ENCODE results near the gene TMPRSS3.

The TMPRSS3 gene

DNA sequence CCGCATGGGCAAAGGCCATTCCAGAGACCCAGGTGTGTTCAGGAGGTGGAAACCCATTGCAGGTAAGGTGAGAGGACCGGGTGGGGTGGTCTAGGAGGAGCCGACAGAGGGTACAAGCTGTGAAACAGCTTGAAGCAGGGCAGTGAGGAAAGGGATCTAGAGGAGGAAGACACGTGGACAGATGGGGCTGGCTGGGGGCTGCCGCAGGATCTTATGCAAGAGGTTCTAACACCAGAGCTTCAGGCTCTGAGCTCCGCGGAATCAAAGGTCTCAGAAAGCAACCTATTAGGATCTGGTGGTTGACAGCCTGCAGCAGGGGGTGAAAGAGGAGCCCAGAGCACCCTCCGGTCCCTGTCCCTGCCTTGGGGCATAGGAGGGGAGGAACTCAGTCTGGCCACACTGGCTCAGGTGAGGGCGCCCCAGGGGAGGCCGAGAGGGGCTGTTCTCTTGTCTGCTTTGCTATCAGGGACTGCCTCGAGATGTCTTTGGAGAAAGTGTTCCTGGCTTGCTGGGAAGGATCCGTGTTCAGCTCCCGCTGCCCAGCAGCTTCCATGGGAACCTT lies 31.5 kb downstream of the TMPRSS3 start:
- TF ChIP-seq CEBPB (IDR thresholded peaks at IDR 0.05) = no peak
- TF ChIP-seq, protein P1, sequence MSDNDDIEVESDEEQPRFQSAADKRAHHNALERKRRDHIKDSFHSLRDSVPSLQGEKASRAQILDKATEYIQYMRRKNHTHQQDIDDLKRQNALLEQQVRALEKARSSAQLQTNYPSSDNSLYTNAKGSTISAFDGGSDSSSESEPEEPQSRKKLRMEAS (IDR thresholded peaks at IDR 0.05) = no peak
- TF ChIP-seq TCF12 (IDR thresholded peaks at IDR 0.05; ENCODE audit: low read depth) = no peak
- no peak for TF ChIP-seq YY1 (IDR thresholded peaks at IDR 0.05; ENCODE audit: low read depth)
- TF ChIP-seq EGR1 (IDR thresholded peaks at IDR 0.05) = no peak
- no peak for TF ChIP-seq TEAD4 (IDR thresholded peaks at IDR 0.05)
- TF ChIP-seq RAD21 (IDR thresholded peaks at IDR 0.05; ENCODE audit: low read depth) = no peak
- no peak for TF ChIP-seq CREB1 (IDR thresholded peaks at IDR 0.05; ENCODE audit: low read depth)
- TF ChIP-seq FOXM1 (IDR thresholded peaks at IDR 0.05; ENCODE audit: borderline replicate concordance, low read depth) = no peak
- TF ChIP-seq TAF1 (IDR thresholded peaks at IDR 0.05; ENCODE audit: low read depth) = no peak
- TF ChIP-seq, protein P2, sequence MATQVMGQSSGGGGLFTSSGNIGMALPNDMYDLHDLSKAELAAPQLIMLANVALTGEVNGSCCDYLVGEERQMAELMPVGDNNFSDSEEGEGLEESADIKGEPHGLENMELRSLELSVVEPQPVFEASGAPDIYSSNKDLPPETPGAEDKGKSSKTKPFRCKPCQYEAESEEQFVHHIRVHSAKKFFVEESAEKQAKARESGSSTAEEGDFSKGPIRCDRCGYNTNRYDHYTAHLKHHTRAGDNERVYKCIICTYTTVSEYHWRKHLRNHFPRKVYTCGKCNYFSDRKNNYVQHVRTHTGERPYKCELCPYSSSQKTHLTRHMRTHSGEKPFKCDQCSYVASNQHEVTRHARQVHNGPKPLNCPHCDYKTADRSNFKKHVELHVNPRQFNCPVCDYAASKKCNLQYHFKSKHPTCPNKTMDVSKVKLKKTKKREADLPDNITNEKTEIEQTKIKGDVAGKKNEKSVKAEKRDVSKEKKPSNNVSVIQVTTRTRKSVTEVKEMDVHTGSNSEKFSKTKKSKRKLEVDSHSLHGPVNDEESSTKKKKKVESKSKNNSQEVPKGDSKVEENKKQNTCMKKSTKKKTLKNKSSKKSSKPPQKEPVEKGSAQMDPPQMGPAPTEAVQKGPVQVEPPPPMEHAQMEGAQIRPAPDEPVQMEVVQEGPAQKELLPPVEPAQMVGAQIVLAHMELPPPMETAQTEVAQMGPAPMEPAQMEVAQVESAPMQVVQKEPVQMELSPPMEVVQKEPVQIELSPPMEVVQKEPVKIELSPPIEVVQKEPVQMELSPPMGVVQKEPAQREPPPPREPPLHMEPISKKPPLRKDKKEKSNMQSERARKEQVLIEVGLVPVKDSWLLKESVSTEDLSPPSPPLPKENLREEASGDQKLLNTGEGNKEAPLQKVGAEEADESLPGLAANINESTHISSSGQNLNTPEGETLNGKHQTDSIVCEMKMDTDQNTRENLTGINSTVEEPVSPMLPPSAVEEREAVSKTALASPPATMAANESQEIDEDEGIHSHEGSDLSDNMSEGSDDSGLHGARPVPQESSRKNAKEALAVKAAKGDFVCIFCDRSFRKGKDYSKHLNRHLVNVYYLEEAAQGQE (IDR thresholded peaks at IDR 0.05; ENCODE audit: low read depth) = no peak
- no peak for TF ChIP-seq NFIC (IDR thresholded peaks at IDR 0.05)
- TF ChIP-seq EP300 (IDR thresholded peaks at IDR 0.05; ENCODE audit: borderline replicate concordance) = no peak

DNA sequence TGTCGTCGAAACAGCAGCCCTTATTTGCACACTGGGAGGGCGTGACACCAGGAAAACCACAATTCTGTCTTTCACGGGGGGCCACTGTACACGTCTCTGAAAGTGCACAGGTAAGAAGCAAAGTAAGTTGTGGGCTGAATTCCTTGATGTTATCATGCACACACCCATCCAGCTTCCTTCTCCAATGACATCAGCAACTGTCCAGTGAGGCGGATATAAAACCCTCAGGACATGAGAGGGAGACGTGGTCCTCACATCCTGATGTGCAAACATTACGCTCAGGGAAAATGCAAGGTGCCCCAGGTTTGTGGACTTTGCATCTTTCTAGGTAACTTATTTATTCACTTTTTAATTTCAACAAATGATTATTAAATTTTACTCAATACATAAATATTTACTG lies 32.5 kb downstream of the TMPRSS3 start:
- TF ChIP-seq NFIC (IDR thresholded peaks at IDR 0.05) (no peak), TCF12 (IDR thresholded peaks at IDR 0.05; ENCODE audit: low read depth) (no peak), YY1 (IDR thresholded peaks at IDR 0.05; ENCODE audit: low read depth) (no peak), ZBTB7A (IDR thresholded peaks at IDR 0.05; ENCODE audit: low read depth) (no peak), EP300 (IDR thresholded peaks at IDR 0.05; ENCODE audit: borderline replicate concordance) (no peak), RAD21 (IDR thresholded peaks at IDR 0.05; ENCODE audit: low read depth) (no peak), TEAD4 (IDR thresholded peaks at IDR 0.05) (no peak), CREB1 (IDR thresholded peaks at IDR 0.05; ENCODE audit: low read depth) (no peak), EGR1 (IDR thresholded peaks at IDR 0.05) (no peak), TAF1 (IDR thresholded peaks at IDR 0.05; ENCODE audit: low read depth) (no peak)
- TF ChIP-seq, protein P1 (IDR thresholded peaks at IDR 0.05) = no peak

DNA sequence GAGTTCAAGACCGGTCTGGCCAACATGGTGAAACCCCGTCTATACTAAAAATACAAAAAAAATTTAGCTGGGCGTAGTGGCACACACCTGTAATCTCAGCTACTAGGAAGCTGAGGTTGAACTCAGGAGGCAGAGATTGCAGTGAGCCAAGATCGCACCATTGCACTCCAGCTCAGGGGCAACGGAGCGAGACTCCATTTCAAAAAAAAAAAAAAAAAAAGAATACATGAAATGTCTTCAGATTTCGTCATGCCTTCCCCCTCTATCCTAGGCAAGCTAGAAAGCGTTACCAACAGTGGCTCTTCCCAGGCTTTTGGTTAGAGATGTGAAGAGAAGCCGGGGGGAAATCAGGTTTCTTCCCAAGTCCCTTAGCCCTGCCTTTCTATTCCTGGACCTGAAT lies 33.2 kb downstream of the TMPRSS3 start:
- TF ChIP-seq TEAD4 (IDR thresholded peaks at IDR 0.05) (no peak), NFIC (IDR thresholded peaks at IDR 0.05) (no peak), ZBTB7A (IDR thresholded peaks at IDR 0.05; ENCODE audit: low read depth) (no peak)

DNA sequence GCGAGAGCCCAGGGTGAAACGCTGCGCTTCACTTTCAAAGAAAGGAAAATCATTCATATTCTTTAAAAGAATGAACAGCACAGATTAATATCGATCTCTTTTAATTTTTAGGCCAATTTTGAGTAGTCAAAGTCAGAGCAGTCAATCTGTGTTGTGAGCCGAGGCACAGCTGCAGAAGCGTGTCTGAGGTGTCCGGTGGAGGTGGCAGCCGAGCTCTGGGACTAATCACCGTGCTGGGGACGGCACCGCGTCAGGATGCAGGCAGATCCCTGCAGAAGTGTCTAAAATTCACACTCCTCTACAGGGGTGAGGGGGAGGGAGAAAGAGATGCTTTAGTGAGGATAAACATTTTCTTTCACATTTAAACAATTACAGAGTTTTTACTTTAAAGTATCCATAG lies 33.7 kb downstream of the TMPRSS3 start:
- TF ChIP-seq EGR1 (IDR thresholded peaks at IDR 0.05) (no peak), YY1 (IDR thresholded peaks at IDR 0.05; ENCODE audit: low read depth) (no peak), TCF12 (IDR thresholded peaks at IDR 0.05; ENCODE audit: low read depth) (no peak), EP300 (IDR thresholded peaks at IDR 0.05; ENCODE audit: borderline replicate concordance) (no peak), CREB1 (IDR thresholded peaks at IDR 0.05; ENCODE audit: low read depth) (no peak), ZBTB7A (IDR thresholded peaks at IDR 0.05; ENCODE audit: low read depth) (no peak), CEBPB (IDR thresholded peaks at IDR 0.05) (no peak), FOXM1 (IDR thresholded peaks at IDR 0.05; ENCODE audit: borderline replicate concordance, low read depth) (no peak), NFIC (IDR thresholded peaks at IDR 0.05) (no peak), TAF1 (IDR thresholded peaks at IDR 0.05; ENCODE audit: low read depth) (no peak)
- TF ChIP-seq, protein P1 (IDR thresholded peaks at IDR 0.05) = no peak
- TF ChIP-seq, protein P3, sequence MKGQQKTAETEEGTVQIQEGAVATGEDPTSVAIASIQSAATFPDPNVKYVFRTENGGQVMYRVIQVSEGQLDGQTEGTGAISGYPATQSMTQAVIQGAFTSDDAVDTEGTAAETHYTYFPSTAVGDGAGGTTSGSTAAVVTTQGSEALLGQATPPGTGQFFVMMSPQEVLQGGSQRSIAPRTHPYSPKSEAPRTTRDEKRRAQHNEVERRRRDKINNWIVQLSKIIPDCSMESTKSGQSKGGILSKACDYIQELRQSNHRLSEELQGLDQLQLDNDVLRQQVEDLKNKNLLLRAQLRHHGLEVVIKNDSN (IDR thresholded peaks at IDR 0.05) = no peak
- TF ChIP-seq, protein P2 (IDR thresholded peaks at IDR 0.05; ENCODE audit: low read depth) = no peak

DNA sequence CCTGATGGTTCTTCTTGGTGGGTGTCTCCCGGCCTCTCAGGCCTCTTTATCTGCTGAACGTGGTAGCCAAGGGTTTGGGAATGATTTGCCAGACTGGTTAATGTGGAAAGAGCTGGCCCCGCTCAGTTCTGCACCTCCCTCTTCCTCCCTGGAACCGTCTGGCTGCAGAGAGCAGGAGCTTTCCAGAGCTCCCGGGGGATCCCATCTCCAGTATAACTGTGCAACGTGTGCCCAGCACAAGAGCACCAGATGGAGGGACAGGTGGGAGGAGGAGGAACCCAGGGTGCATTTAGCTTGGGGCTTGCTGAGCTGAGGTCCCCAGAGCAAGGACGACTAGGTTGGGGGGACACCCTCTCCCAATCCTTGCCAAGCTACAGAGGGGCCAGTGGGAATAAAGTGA lies 34.6 kb downstream of the TMPRSS3 start:
- TF ChIP-seq, protein P2 (IDR thresholded peaks at IDR 0.05; ENCODE audit: low read depth) = no peak
- TF ChIP-seq EP300 (IDR thresholded peaks at IDR 0.05; ENCODE audit: borderline replicate concordance) = no peak
- TF ChIP-seq, protein P1 (IDR thresholded peaks at IDR 0.05) = no peak
- TF ChIP-seq RAD21 (IDR thresholded peaks at IDR 0.05; ENCODE audit: low read depth) = no peak
- TF ChIP-seq CEBPB (IDR thresholded peaks at IDR 0.05) = no peak
- TF ChIP-seq TAF1 (IDR thresholded peaks at IDR 0.05; ENCODE audit: low read depth) = no peak
- TF ChIP-seq, protein P3 (IDR thresholded peaks at IDR 0.05) = no peak
- TF ChIP-seq NFIC (IDR thresholded peaks at IDR 0.05) = no peak

All from Ishikawa (cell line).